NCI-H2227 treated with DMSO at 0.1 percent for 48 hours (cell line): ENCODE results near the gene NR0B2.
"Not testable (repeated sequence)": the region's sequence is repeated elsewhere in the genome, so short reads cannot be mapped to it uniquely, and the experiment has no call there.

Source experiments
- DNase-seq: peaks from one replicate; lab custom pipeline; 2025; lab: John Stamatoyannopoulos, UW

The NR0B2 gene, protein sequence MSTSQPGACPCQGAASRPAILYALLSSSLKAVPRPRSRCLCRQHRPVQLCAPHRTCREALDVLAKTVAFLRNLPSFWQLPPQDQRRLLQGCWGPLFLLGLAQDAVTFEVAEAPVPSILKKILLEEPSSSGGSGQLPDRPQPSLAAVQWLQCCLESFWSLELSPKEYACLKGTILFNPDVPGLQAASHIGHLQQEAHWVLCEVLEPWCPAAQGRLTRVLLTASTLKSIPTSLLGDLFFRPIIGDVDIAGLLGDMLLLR

DNA sequence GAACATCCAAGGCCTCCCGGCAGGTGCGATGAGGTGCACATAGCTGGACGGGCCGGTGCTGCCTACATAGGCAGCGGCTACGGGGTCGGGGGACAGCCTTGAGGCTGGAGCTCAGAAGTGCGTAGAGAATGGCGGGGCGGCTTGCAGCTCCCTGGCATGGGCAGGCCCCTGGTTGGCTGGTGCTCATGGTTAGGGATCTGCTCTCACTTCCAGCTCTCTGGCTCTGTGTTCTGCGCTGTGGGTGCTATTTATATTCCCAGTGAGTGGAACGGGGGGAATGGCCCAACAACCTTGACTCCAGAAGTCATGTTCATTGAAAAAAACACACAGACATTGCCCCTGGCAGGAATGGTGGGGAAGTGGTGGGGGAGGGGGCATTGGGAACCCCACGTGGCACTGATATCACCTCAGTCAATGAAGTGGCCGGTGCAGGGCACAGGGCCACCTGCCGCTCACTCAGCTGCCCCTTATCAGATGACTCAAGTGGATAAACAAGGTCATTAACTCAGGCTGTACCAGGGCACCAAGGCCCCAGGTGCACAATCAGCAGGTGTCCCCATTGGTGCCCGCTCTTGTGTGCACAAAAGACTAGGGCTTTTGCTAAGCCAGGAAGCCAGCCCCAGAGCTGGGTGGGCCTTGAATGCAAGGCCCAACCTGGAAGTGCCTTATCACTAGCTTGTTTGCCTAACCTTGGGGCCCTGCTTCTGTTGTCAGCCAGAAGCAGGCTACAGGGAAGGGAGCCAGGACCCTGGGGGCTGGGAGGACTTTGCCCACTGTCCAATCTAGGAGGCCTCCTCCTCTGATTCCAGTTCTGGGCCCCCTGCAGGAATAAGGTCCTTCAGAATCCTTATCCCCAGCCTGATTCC, at the start of gene NR0B2:
Gene NR0B2, minus strand, starts transcription at position 222 of the 866 bp plus-strand sequence. Its CDS starts 35 bp downstream, at position 187.
- DNase-seq, result no peak

DNA sequence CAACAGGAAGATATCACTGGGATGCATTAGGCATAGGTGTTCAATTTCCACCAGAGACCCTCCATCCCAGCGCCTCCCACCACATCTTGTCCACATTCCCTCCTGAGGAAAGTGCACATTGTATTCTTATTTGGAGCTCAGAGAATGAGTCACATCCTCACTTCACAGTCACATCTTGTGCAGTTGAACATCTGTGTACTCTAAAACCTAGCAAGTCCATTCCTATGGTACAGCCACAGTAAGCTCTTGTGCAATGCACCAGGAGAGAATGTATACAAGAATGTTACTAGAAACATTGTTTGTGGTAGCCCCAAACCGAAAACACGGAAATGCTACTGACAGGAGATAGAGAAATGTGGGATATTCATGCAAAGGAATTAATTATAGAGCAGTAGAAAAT, 48.1 kb upstream of the NR0B2 start:
- no peak for DNase-seq

DNA sequence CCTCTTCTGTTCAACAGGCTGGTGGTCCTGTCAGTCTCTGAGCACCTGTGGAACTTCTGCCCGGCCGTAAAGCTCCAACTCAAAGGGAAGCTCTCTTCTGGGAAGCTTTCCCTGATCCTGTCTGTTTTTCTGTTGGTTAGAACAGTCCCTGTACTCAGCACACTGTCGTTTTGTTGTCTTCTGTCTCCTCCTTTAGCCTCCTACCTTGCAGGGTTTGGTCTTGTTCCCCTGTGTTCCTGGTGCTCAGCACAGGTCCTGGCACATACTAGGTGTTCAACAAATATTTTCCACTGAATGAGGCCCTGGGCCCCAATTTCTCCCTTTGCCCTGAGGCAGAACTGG, 46.8 kb upstream of the NR0B2 start:
- no peak for DNase-seq

DNA sequence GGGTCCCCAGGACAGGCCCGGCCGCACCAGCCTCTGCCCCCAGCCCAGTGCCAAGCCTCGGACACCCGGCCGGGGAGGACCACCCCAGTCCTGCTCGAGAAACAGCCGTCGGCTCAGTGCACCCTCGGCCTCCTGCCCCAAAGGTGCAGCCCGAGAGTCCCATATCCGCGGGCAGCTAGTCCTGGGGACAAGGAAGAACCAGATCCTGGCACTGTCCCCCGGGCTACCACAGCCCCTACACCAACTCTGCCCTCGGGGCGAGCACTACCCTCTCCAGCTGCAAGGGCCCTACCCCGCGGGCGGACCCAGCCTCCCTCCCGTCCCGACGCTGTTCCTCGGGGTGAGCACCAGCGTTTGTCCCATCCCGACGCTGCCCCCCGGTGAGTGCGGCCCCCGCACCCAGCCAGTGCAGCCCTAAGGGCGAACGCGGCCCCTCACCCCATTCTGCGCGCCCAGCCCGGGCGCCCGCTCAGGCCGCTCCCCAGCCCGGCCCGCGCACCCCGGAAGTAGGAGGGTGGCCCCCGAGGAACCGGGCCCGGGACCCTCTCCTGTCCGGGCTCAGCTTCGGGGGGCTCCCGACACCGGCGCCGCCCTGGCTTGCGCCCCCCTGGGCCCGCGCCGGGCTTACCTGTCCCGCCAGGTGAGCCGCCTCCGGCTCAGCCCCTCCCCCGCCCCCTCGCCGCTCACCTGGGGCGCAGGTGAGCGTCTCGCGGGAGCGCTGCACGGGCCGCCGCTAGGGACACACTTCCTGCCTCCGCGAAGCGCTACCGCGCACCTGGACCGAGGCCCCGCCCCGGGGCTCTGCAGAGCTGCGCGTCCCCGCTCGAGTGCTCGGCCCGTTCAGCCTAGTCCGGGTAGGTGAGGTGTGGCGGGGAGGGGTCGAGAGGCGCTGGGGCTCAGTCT, 46.2 kb upstream of the NR0B2 start, which contains the start of gene KDF1:
Gene KDF1, minus strand, starts transcription at position 747 of the 903 bp plus-strand sequence. CDS start 8,088 bp downstream, outside the sequence.
- no peak for DNase-seq

DNA sequence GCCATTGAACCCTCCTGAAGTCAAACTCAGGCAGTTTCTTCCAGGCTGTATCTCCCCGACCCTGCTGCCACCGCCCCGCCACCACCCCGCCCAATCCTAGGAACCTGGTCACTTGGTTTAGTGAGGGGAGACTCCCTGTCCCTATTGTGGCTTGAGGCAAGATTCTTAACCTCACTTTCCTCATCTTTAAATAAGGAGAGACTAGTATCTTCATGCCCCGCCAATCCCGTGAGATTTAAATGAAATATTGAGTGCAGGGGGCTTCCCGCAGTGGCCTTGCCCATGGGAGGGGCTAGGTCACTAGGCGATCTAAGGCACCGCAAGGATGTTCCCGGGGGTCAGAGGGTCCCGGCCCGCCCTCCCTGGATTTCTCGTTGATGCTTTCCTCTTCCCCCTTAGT, 45.5 kb upstream of the NR0B2 start:
- DNase-seq, result no peak

DNA sequence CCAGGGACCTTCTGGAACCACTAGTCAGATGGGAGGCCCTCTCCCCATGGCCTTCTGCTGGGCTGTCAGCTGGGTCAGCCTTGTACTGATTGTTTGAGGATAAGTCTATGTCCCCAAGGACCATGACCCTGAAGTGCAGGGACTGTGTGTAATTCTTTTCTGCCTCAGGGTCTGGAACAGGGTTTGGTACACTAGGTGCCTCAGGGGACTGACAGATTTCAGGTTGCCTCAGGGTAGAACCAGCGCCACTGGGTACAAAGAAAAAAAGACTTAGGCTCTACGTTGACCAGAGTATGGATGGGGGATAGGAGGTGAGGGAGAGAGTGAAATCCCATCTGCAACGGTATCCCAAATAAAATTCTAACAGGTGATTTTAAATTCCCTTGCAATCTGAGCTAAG, 43.5 kb upstream of the NR0B2 start:
- DNase-seq, result no peak

DNA sequence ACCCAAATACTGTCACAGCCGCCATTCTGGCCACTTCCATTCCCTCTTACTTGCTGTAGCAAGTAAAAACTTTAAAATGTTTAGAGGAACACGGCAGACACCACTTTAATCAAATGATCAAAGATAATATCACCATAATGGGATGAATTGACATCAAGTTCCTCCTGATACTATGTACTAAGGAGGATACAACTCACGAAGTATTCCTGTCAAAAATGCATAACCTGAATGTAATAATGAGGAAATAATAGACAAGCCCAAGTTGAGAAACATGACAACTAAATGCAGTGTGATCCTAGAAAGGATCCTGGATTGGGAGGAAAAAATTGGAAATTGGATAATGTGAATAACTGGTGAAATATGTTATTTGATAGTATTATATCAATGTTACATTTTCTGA, 42.5 kb upstream of the NR0B2 start:
- no peak for DNase-seq

DNA sequence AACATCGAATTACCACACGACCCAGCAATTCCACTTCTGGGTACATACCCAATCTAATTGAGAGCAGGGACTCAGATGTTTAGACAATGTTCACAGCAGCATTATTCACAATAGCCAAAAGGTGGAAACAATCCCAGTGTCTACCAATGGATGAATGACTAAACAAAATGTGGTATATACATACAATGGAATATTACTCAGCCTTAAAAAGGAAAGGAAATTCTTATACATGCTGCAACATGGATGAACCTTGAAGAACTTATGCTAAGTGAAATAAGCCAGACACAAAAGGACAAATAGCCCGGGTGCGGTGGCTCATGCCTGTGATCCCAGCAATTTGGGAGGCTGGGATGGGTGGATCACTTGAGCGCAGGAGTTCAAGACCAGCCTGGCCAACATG, 39.6 kb upstream of the NR0B2 start:
- DNase-seq, result no peak

DNA sequence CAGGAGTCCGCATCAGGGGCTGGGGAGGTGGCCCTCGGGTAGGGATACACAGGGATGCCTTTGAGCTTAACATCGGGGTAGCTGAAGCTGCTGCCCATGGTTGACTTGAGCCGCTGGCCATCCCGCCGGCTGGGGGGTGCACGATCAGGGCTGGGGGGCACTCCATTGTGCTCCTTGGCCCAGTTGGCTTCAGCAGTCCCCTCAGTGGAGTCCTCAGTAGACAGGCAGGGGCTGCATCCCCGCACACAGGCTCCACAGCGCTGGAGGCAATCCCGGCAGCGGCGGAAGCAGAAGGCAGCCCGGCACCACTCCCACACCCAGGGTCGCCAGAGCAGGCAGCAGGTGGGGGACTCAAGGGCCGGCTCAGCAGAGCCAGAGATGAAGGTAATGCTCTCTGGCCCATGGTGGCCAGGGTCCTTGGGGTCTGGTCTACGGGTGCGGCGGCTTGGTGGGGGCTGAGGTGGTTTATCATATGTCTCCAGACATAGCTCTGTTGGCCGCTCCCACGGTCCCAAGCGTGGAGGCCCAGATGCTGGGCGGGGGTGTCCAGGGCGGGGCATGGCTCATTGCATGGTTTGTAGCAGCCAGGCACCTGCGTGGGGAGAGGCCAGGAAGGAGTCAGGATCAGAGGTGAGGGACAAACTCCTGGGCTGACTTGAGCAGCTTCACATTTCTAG, 38.2 kb upstream of the NR0B2 start:
- no peak for DNase-seq

DNA sequence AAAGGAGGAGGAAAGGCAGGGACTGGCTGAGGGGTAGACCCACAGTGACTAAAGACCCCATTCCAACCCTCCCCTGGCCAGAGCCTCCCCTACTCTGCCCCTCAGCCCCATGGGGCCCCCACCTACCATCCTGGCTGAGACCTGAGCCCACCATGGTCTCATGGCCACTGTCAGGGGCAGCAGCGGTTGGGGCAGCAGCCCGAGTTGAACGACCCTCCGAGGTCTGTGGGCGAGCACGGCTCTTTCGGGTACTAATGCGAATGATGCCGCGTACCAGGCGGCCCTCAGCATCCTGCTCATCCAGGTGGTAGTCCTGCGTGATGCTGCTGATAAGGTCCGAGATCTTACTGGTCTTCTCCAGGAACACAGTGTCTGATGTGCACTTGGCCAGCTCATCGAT, 37.4 kb upstream of the NR0B2 start:
- no peak for DNase-seq

DNA sequence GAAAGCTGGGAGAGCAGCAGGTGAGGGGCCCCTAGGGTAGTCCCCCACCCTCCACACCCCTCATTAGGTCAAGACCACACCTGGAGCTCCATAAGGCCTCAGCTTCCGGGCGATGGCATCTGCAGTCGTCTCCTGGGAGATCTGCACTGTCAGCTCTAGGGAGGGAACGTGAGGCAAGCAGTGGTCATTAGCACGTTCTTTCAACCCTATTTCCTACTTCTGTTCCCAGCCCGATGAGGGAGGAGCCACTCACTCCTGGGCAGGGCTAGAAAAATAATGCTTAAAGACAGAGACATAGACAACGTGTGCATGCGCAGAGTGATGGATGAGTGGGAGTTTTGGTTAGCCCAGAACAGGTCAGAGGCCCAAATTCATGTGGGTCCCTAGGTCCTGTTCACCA, 36.8 kb upstream of the NR0B2 start:
- DNase-seq, result no peak

DNA sequence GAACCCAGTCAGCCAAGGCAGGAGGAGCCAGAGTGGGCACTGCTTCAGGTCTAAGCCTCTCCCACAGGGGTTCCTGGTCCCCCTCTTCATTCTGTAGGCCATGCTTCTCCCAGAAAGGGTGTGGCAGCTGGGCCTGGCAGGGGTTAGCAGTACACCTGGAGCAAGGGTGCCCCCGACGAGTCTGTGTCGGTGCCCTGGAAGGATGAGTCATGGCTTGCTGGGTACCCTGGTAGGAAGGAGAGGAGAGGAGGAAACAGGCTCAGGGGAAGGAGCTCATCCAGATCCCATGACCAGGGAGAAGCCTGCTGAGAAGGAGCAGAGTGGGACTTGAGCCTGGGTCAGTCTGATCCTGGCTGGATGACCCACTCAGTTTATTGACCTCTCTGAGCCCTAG, 36.1 kb upstream of the NR0B2 start:
- no peak for DNase-seq

DNA sequence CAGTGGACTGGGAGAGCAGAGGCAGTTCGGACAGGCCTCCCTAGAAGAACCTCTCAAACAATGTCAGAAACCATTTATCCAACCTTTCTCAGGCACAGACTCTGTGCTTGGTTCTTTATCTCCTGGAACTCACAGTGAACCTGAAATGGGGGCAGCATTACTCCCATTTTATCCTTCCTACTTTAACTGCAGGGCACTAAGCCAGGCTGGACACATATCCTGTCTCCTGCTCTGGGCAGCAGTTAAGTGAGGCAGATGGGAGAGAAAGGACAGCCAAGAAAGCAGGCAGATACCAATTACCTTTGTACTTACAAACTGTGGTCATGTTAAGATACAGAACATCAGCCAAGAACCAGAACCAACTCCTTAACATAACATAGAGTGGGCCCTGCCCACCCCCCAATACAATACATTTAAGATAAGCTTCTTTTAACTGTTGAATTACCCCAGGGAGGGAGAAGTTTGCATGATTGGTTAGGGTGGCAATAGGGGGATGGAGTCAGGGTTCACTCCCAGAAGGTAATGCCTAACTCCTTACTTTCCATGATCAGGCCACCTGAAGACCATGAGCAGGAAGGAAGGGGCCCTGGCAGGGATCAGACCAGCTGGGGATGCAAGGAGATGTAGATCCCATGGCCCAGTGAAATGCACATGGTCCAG, 35.6 kb upstream of the NR0B2 start:
- DNase-seq, result no peak

DNA sequence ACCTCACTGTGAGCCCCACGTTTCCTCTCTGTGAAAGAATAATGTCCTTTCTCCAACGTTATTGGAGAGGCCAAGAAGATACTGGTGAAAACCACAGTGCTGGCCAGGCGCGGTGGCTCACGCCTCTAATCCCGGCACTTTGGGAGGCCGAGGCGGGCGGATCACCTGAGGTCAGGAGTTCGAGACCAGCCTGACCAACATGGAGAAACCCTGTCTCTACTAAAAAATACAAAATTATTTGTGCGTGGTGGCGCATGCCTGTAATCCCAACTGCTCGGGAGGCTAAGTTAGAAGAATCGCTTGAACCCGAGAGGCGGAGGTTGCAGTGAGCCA, 34.9 kb upstream of the NR0B2 start:
- DNase-seq, result not testable (repeated sequence)

DNA sequence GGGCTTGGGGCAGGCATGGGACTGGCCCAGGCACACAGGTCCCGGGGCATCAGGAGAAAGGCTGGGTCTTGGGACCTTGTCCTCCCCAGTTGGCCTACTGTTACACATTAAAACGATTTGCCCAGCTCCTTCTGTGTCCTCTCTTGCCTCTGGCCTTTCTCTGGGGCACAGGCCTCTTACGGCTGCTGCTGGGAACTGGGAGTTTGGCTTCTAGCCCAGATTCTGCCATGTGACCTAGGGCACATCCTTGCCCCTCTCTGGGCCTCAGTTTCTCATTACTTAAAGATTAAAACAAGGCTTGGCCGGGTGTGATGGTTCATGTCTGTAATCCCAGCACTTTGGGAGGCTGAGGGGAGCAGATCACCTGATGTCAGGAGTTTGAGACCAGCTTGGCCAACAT, 32.5 kb upstream of the NR0B2 start:
- no peak for DNase-seq

DNA sequence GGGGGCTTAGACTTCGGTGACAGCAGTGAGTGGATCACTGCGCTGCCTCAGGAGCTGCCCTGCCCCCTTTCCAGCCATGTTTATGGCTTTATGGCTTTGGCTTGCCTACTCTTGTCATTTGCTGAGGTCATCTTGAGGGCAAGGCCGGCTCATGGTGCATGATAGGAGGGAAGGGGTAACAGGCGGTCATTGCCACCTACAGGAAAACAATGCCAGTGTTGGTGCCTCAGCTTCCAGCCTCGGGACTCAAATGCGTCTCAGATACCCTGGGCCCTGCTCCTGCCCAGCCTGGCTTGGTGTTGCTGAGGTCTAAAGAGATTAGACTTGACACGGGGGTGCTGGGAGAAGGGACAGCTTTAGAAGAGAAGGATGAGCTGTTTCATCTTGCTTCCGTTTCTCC, 32.0 kb upstream of the NR0B2 start:
- no peak for DNase-seq

DNA sequence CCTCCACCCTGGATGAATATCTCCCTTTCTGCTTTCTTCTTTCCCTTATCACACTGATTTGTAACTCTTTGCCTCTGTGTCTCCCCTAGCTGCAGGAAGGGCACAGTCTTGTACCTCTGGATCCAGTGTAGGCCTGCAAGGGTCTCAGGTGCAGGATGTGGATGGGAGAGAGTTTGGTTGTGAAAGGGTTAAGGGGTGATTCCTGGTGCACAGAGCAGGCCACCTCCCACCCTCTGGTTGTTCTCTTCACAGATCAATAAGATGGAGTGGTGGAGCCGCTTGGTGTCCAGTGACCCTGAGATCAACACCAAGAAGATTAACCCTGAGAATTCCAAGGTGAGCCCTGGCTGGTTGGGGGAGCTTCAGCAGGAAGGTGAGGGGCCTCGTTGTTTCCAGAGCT, 31.4 kb upstream of the NR0B2 start:
- no peak for DNase-seq

DNA sequence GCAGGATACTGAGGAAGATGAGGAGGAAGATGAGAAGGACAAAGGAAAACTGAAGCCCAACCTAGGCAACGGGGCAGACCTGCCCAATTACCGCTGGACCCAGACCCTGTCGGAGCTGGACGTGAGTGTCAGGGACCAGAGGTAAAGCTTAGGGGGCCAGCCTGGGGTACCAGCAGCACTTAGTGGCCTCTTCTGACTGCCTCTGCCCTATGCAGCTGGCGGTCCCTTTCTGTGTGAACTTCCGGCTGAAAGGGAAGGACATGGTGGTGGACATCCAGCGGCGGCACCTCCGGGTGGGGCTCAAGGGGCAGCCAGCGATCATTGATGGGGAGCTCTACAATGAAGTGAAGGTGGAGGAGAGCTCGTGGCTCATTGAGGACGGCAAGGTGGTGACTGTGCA, 28.9 kb upstream of the NR0B2 start:
- no peak for DNase-seq

DNA sequence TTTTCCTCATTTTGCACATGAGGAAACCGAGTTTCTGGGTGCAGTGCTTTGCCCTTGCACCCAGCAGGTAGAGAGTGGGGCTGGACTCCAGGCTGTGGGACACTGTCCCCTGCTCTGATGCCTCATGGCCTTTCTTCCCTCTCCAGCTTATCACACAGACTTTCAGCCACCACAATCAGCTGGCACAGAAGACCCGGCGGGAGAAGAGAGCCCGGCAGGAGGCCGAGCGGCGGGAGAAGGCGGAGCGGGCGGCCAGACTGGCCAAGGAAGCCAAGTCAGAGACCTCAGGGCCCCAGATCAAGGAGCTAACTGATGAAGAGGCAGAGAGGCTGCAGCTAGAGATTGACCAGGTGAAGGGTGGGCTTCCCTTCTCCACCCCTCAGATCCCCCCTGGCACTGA, 27.5 kb upstream of the NR0B2 start:
- no peak for DNase-seq

DNA sequence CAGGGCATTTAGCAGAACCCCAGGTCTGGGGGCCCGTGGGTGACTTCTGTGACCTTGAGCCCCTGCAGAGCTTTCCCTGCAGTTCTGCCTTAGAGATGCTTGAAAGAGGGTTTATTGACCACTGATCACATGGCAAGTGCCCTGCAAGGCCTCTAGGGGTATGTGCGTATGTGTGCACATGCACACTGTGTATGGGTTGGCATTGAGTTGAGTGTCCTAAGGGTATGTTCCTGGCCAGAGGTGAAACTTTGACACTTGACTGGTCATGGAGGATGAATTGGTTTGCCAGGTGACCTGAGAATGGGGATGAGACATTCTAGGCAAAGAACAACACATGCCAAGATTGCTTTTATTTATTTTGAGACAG, 24.9 kb upstream of the NR0B2 start:
- DNase-seq, result no peak

DNA sequence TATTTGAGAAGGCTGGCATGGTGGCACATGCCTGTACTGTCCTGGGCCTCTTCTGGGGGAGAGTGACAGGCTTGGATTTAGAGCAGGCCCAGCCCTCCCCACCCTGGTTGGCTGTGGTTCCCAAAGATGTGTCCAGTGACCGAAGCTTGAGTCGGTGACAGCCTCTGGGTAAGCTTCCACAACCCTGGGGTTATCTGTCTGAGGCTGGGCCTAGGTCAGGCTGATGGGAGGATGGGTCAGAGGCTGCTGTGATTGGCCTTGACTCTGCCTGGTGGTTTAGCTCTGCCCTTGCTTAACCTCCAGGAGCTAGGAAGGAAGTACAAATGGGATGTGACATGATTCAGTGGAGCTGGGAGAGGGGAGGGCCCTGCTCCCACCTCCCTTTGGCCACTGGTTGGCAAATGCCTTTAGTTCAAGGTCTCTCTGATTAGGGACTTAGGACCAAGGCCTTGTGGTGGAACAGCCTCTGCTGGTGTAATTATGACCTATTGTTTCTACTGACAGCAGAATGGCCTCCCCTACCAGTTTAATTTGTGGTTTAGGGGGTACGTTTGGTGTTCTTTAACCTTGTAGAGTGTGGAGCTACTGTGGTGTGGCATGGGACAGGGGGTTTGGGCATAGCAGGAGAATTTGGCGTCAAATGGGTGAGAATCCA, 24.4 kb upstream of the NR0B2 start:
- DNase-seq, result no peak
